Transverse colon (tissue), 4 donors: ENCODE results near the gene ZG16.

ENCODE experiments used
- CTCF ChIP-seq, 5 experiments: fragments of 200-600 bp in 3 of 5; fragments of 450-650 bp in 2 of 5; sonication (generic) in 3 of 5; IDR thresholded peaks; 1 replicate in 2 of 5; 2 replicates in 3 of 5; pipeline ENCODE4 v1.5.1; 2016 to 2017; ENCODE audit warnings: antibody characterized with exemption in 5 of 5, inconsistent platforms in 3 of 5, mild to moderate bottlenecking in 2 of 5, moderate library complexity in 1 of 5
- EP300 ChIP-seq: sonication (generic); formaldehyde crosslinking; IDR thresholded peaks from one replicate; pipeline ENCODE4 v1.6.1; 2017; ENCODE audit warnings: antibody characterized with exemption, low read depth
- POLR2A ChIP-seq: fragments of 450-650 bp; IDR thresholded peaks from one replicate; pipeline ENCODE4 v1.6.1; 2016; ENCODE audit warnings: antibody characterized with exemption, mild to moderate bottlenecking, moderate library complexity
- POLR2AphosphoS5 ChIP-seq, 3 donors: sonication (generic); formaldehyde crosslinking; IDR thresholded peaks; one replicate each; pipeline ENCODE4 v1.6.1; 2016; ENCODE audit warnings: antibody characterized with exemption in 3 of 3

GRCh38 chr16:29831490-29831889 lies 53.4 kb downstream of the ZG16 start:
- no peak for TF ChIP-seq CTCF (IDR thresholded peaks at IDR 0.05)
- no peak for TF ChIP-seq POLR2AphosphoS5 (IDR thresholded peaks at IDR 0.05)
- no peak for TF ChIP-seq POLR2A
- no peak for TF ChIP-seq EP300
